ENCODE measurements around the gene KLK13.

The KLK13 gene, protein sequence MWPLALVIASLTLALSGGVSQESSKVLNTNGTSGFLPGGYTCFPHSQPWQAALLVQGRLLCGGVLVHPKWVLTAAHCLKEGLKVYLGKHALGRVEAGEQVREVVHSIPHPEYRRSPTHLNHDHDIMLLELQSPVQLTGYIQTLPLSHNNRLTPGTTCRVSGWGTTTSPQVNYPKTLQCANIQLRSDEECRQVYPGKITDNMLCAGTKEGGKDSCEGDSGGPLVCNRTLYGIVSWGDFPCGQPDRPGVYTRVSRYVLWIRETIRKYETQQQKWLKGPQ

DNA sequence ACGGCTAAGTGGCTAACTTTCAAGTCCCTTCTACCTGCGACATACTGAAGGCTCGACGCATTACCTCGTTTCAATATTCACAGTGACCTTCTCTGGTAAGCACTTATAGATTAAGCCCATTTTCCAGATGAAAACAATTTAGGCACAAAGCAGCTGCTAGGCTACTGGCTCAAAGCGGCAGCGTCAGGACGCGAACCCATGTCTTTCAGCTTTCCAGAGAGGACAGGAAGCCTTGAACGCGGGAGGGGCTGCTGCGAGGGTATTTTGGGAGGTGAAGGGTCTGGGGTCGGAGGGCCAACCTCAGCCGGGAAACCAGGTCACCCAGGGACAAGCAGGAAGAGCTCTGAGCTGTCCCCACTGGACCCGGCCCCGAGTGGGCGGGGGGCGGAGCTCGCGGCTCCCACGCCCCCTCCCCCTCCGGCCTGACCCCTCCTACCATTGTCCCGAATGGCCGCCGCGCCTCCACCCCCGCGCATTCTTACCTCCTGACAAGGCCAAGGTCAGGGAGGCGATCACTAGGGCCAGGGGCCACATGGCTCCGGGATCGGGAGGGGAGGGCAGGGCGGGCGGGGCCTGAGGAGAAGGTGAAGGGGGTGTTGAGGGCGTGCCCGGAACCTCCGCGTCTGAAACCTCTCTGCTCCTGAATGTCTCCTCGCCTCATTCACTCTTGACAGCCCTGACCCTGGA is at the start of gene KLK13:
KLK13 (minus strand) TSS at position 559 of the 687 bp plus-strand sequence; CDS start at position 534, 25 bp downstream.
- no peak for DNase-seq (ENCODE audit: low read depth)

GRCh38 chr19:51114087-51114729 is 49.3 kb upstream of the KLK13 start:
- no peak for DNase-seq (ENCODE audit: low read depth)

GRCh38 chr19:51111606-51112005 is 46.7 kb upstream of the KLK13 start:
- no peak for DNase-seq (ENCODE audit: low read depth)

DNA sequence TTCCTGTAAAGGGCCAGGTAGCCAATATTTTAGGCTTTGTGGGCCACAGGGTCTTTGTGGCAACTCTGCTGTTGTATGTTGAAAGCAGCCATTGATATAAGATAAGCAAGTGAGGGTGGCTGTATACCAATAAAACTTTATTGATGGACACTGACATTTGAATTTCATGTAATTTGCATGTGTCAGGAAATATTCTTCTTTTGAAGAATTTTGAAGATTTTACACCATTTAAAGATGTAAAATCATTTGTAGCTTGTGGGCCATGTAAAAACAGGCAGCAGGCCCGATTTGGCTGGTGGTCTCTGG is 45.7 kb upstream of the KLK13 start:
- DNase-seq (ENCODE audit: low read depth), result no peak

DNA sequence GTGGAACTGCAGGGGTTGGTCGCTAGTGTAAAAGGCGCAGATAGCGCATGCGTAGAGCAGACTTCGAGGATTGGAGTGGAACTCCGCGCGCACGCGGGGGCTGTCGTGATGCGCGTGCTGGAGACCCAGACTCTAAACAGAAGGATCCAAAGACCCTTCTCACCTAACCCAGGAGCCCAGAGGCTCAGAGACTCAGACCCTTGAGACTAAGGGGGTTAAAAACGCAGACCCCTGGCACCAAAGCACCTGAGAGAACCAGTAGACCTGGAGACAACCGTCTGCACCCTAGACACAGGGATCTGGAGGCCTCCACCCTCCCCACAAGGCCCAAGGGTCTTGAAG is 43.9 kb upstream of the KLK13 start:
- DNase-seq (ENCODE audit: low read depth), result no peak

DNA sequence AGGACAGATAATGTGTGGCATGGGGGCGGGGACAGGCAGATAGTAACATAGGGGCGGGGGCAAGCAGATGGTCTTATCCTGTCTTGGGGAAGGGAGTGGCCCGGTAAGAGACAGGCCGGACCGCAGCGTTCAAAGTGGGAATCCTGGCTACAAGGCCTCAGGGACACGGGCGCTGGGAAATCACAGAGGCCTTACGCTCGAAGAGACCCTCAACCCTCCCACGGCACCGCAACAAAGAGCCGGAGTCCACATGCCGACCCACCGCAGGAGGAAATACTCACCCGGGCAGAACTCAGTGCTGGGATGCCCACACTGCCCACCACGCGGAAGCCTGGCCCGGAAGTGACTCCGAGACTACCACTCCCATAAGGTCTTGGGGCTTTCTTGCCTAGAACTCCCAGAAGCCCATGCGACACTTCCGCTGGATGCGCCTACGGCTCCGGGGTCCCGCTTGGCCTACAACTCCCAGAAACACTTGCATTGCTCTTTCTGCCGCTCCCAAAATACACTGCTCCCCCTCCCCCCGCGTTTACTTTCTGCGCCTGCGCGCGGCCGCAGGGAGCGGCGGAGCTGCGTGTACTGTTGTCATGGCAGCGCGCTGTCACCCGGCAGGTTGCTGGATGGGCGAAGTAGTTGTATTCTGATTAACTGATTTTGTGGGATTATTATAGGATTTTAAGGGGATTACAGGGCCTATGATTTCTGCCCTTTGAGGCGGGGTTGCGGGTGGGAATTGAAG is 43.3 kb upstream of the KLK13 start, which contains the start of gene CTU1:
CTU1 (minus strand) TSS at position 344 of the 739 bp plus-strand sequence. CDS start 3,840 bp downstream, outside the sequence.
- DNase-seq (ENCODE audit: low read depth), result peak; percentile 100

GRCh38 chr19:51107406-51108065 is 42.6 kb upstream of the KLK13 start:
- DNase-seq (ENCODE audit: low read depth), result peak; percentile 29

GRCh38 chr19:51103926-51104341 is 39.0 kb upstream of the KLK13 start:
- no peak for DNase-seq (ENCODE audit: low read depth)

GRCh38 chr19:51102991-51103390 is 38.1 kb upstream of the KLK13 start:
- DNase-seq (ENCODE audit: low read depth), result no peak

DNA sequence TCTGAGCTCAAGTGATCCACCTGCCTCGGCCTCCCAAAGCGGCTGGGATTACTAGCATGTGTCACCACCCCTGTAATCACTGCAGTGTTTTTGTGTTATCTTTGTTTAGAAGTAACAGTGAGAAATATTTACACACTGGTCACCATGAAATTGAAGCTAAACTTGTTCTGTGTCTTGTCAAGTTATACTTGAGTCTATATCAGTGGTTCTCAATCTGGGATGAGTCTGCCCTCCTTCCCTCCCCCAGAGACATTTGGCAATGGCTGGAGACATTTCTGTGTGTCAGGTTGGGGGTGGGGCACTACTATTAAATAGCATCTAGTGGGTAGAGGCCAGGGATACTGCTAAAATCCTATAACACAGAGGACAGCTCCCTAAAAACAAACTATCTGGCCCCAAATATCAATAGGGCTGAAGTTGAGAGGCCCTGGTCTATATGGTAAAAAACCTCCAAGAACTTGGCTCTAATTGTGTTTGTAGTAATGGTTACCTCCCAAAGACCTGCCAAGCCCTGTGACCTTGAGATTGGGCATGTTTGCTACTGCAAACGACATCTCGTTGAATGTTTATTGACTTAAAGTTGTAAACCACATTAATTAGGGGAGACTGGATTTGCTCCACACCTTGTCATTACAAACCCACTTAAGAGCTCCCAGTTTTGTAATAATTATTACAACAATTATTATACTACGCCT is 36.4 kb upstream of the KLK13 start:
- DNase-seq (ENCODE audit: low read depth), result peak; percentile 17

- no peak for DNase-seq (ENCODE audit: low read depth)
These were observed 35.7 kb upstream of the KLK13 start for GRCh38 chr19:51100601-51101000.

DNA sequence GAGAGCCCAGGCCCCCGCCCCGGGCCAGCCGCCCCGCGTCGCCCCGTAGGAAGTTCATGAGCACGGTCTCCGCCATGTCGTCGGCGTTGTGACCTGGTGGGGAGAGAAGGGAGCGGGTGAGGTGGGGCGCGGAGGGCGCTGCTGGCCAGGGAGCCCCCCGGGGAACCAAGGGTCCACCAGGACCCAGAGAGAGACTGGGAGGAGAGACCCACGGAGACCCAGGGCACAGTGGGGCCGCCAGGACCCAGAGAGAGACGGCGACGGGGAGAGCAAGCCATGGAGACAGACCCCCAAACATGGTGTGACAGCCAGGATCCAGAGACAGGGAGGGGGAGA is 34.1 kb upstream of the KLK13 start:
- no peak for DNase-seq (ENCODE audit: low read depth)

- peak; percentile 45 for DNase-seq (ENCODE audit: low read depth)
These were observed 33.6 kb upstream of the KLK13 start for GRCh38 chr19:51098365-51099046.

DNA sequence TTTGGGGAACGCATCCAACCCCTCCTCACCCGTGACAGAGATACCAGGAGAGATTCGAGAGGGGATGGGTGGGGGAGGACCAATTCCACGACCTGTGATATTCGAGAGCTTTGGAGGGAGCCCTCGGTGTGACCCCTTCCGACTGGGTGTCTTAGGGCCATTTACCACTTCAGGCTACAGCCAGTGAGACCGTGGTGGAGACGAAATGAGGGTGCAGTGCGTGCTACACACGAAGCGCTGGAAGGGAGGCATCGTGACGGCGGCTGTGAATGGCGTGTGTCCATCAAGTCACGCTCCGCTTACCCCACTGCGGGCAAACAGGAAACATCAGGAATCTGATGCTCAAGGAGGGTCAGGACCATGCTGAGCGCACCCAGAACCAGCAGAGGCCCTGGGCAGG is 32.9 kb upstream of the KLK13 start:
- no peak for DNase-seq (ENCODE audit: low read depth)

GRCh38 chr19:51097166-51097738 is 32.4 kb upstream of the KLK13 start:
- DNase-seq (ENCODE audit: low read depth), result peak; percentile 52

DNA sequence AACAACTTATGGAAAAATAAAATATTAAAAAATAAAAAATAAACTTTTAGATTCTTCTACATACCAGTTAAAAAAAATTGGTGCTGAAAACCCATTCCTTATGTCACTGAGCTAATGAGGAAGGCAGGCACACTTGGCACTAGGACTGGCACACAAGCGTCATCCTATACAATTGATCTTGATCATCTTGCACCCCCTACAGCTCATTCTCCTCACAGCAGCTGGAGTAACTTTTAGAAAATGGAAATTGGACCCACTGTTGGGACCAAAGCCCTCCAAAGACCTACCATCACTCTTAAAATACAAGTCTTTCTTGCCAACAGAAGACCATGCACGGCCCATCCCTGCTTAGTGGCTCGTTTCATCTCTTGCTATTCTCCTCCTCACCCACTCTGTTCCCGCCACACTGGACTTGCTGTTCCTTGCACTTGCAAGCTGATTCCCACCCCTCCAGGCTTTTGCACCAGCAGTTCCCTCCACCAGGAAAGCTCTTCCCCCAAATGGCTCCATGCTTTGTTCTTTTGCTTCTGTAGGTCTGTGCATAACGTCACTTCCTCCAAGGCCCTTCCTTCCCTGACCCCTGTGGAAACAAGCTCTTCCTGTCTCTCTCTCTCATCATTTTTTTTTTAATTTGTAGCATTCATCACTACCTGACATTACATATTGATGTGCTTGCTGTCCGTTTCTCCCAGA is 31.7 kb upstream of the KLK13 start:
- DNase-seq (ENCODE audit: low read depth), result no peak

DNA sequence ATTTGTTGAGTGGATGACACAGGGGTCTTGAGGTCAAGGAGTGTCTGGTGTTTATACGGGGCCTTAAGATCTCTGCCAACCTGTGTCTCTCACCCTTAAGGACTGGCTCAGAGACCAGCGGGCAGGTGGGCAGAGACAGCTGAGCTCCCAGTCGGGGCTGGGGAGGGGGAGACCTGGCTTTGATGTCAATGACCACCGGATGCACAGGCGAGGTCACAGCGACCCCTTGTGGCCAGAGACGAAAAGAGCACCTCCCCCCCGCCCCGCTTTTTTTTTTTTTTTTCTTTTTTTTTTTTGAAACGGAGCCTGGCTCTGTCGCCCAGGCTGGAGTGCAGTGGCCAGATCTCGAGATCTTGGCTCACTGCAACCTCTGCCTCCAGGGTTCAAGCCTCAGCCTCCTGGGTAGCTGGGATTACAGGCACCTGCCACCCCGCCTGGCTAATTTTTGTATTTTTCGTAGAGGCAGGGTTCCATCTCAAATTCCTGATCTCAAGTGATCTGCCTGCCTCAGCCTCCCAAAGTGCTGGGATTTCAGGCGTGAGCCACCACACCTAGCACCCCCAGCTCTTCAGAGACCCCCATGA is 29.9 kb upstream of the KLK13 start:
- no peak for DNase-seq (ENCODE audit: low read depth)

- no peak for DNase-seq (ENCODE audit: low read depth)
These were observed 28.8 kb upstream of the KLK13 start for GRCh38 chr19:51093510-51094345.

DNA sequence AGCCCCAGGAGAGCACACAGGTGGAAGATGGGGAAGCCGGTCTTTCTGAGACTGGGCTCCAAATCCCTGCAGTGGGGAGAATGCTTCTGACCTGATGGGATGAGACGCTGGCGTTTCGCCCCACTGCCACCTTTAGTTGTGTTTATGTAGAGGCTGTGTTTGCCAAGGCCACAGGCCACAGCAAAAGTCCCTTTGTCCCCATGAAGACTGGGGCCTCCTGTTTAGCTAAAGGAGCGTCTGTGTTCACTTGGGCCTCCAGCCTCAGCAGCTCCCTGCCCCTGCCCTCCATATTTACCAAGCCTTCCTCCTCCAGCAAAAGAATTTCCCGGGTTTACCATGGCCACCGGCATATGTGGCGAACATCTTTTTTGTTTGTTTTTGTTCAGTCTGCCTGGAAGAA is 28.2 kb upstream of the KLK13 start:
- no peak for DNase-seq (ENCODE audit: low read depth)
